ES-I3 (cell line): ENCODE data around the gene ADGRV1.

Experiments used
- H3K36me3 ChIP-seq: 2 replicates; pipeline ENCODE4 v1.6.1; 2013; ENCODE audit warnings: mild to moderate bottlenecking, low read length, control low read depth, moderate library complexity; ENCODE audit not compliant: insufficient read depth
- H3K4me1 ChIP-seq: 2 replicates; pipeline ENCODE4 v1.6.1; 2013; ENCODE audit warnings: mild to moderate bottlenecking, control low read depth, low read length; ENCODE audit not compliant: insufficient read depth
- H3K9ac ChIP-seq: 2 replicates; pipeline ENCODE4 v1.6.1; 2013; ENCODE audit warnings: low read depth, mild to moderate bottlenecking, low read length, moderate library complexity
- H3K9me3 ChIP-seq: 2 replicates; pipeline ENCODE4 v1.6.1; 2013; ENCODE audit warnings: mild to moderate bottlenecking, low read length, moderate library complexity; ENCODE audit not compliant: control insufficient read depth, insufficient read depth

The ADGRV1 gene

GRCh38 chr5:91141642-91142041, 583.0 kb downstream of the ADGRV1 start:
- Histone ChIP-seq H3K9me3 (no peaks in the 10 kb centered on the region), H3K9ac (no peak overlapping the region), H3K36me3 (no peaks in the 10 kb centered on the region), H3K4me1 (no peaks in the 10 kb centered on the region; the same call in 1 of the 2 replicates)

GRCh38 chr5:91142386-91142785, 583.8 kb downstream of the ADGRV1 start:
- no peaks in the 10 kb centered on the region for H3K36me3 ChIP-seq
- no peaks in the 10 kb centered on the region; the same call in 1 of the 2 replicates for H3K4me1 ChIP-seq
- H3K9ac ChIP-seq: no peak overlapping the region
- H3K9me3 ChIP-seq: peaks cover 2% of the 10 kb centered on the region; the same call in 1 of the 2 replicates

- H3K9me3 ChIP-seq: peaks cover 3% of the 10 kb centered on the region; the same call in 1 of the 2 replicates
- H3K36me3 ChIP-seq: no peaks in the 10 kb centered on the region
- H3K4me1 ChIP-seq: no peaks in the 10 kb centered on the region; the same call in 1 of the 2 replicates
- no peak overlapping the region for H3K9ac ChIP-seq
Observed at GRCh38 chr5:91142819-91143218, 584.2 kb downstream of the ADGRV1 start.

GRCh38 chr5:91143840-91144239, 585.2 kb downstream of the ADGRV1 start:
- H3K9me3 ChIP-seq: peaks cover 7% of the 10 kb centered on the region
- H3K36me3 ChIP-seq: no peaks in the 10 kb centered on the region
- H3K9ac ChIP-seq: no peak overlapping the region
- no peaks in the 10 kb centered on the region; the same call in 1 of the 2 replicates for H3K4me1 ChIP-seq

- Histone ChIP-seq H3K9me3 (peaks cover 7% of the 10 kb centered on the region), H3K4me1 (no peaks in the 10 kb centered on the region; the same call in 1 of the 2 replicates), H3K9ac (no peak overlapping the region), H3K36me3 (no peaks in the 10 kb centered on the region)
Observed at GRCh38 chr5:91144491-91145332, 586.1 kb downstream of the ADGRV1 start.

GRCh38 chr5:91145333-91145620, 586.7 kb downstream of the ADGRV1 start:
- no peaks in the 10 kb centered on the region for H3K36me3 ChIP-seq
- peaks cover 7% of the 10 kb centered on the region for H3K9me3 ChIP-seq
- no peaks in the 10 kb centered on the region; the same call in 1 of the 2 replicates for H3K4me1 ChIP-seq
- H3K9ac ChIP-seq: no peak overlapping the region

GRCh38 chr5:91146230-91146629, 587.6 kb downstream of the ADGRV1 start:
- no peaks in the 10 kb centered on the region; the same call in 1 of the 2 replicates for H3K4me1 ChIP-seq
- H3K9ac ChIP-seq: no peak overlapping the region
- no peaks in the 10 kb centered on the region for H3K36me3 ChIP-seq
- H3K9me3 ChIP-seq: peaks cover 7% of the 10 kb centered on the region

- Histone ChIP-seq H3K9me3 (peaks cover 7% of the 10 kb centered on the region), H3K36me3 (no peaks in the 10 kb centered on the region)
Observed at GRCh38 chr5:91146905-91147600, 588.5 kb downstream of the ADGRV1 start.

GRCh38 chr5:91150234-91150633, 591.6 kb downstream of the ADGRV1 start:
- H3K9ac ChIP-seq: no peak overlapping the region
- H3K9me3 ChIP-seq: peaks cover 7% of the 10 kb centered on the region
- no peaks in the 10 kb centered on the region for H3K4me1 ChIP-seq
- no peaks in the 10 kb centered on the region; the same call in 1 of the 2 replicates for H3K36me3 ChIP-seq

More at GRCh38 chr5:91146905-91147600, 588.5 kb downstream of the ADGRV1 start:
- no peak overlapping the region for H3K9ac ChIP-seq
- H3K4me1 ChIP-seq: no peaks in the 10 kb centered on the region; the same call in 1 of the 2 replicates

GRCh38 chr5:91150636-91151035, 592.0 kb downstream of the ADGRV1 start:
- no peak overlapping the region for H3K9ac ChIP-seq
- no peaks in the 10 kb centered on the region for H3K4me1 ChIP-seq
- H3K36me3 ChIP-seq: no peaks in the 10 kb centered on the region; the same call in 1 of the 2 replicates
- peaks cover 7% of the 10 kb centered on the region for H3K9me3 ChIP-seq

- H3K36me3 ChIP-seq: no peaks in the 10 kb centered on the region; the same call in 1 of the 2 replicates
- H3K9ac ChIP-seq: no peak overlapping the region
- H3K4me1 ChIP-seq: no peaks in the 10 kb centered on the region
- H3K9me3 ChIP-seq: peaks cover 7% of the 10 kb centered on the region
Observed at GRCh38 chr5:91151947-91152346, 593.4 kb downstream of the ADGRV1 start.

GRCh38 chr5:91154338-91154737, 595.7 kb downstream of the ADGRV1 start:
- H3K9ac ChIP-seq: no peak overlapping the region

GRCh38 chr5:91155274-91155673, 596.7 kb downstream of the ADGRV1 start:
- Histone ChIP-seq H3K36me3 (no peaks in the 10 kb centered on the region; the same call in 1 of the 2 replicates), H3K9me3 (no peaks in the 10 kb centered on the region), H3K4me1 (no peaks in the 10 kb centered on the region), H3K9ac (no peak overlapping the region)

More at GRCh38 chr5:91154338-91154737, 595.7 kb downstream of the ADGRV1 start:
- H3K4me1 ChIP-seq: no peaks in the 10 kb centered on the region
- no peaks in the 10 kb centered on the region; the same call in 1 of the 2 replicates for H3K36me3 ChIP-seq
- no peaks in the 10 kb centered on the region for H3K9me3 ChIP-seq

GRCh38 chr5:91156242-91156641, 597.6 kb downstream of the ADGRV1 start:
- Histone ChIP-seq H3K4me1 (0 out of 2 replicates have a peak, but pooled peaks cover 3% of the 10 kb centered on the region), H3K9ac (no peak overlapping the region), H3K9me3 (no peaks in the 10 kb centered on the region), H3K36me3 (no peaks in the 10 kb centered on the region; the same call in 1 of the 2 replicates)
